Activated CD8-positive, alpha-beta memory T cell treated with anti-CD3 and anti-CD28 coated beads, Interleukin-2, amount 50 U/mL, for 24 hours (primary cell): ENCODE data around the gene APC.

ENCODE experiments used
- DNase-seq: peaks from one replicate; pipeline ENCODE4 v3.0.0-alpha.2; 2020; ENCODE audit errors: extremely low read depth

APC gene

DNA sequence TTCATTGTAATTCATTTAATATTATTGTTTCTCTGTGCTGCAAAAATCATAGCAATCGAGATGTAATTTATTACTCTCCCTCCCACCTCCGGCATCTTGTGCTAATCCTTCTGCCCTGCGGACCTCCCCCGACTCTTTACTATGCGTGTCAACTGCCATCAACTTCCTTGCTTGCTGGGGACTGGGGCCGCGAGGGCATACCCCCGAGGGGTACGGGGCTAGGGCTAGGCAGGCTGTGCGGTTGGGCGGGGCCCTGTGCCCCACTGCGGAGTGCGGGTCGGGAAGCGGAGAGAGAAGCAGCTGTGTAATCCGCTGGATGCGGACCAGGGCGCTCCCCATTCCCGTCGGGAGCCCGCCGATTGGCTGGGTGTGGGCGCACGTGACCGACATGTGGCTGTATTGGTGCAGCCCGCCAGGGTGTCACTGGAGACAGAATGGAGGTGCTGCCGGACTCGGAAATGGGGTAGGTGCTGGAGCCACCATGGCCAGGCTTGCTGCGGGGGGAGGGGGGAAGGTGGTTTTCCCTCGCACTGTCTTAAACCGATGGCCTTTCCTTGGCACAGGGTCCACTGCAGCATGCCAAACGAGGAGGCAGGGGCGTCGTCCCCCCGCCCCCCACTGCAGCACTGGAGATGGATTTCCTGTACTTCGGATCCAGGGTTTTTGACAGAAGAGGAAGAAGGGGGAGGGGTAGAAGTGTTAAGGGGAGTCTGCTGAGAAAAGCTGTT is at the start of gene APC:
APC (plus strand) TSS at position 423 of the 728 bp plus-strand sequence. CDS start 17,006 bp downstream, outside the sequence.
- DNase-seq: peak; percentile 58

DNA sequence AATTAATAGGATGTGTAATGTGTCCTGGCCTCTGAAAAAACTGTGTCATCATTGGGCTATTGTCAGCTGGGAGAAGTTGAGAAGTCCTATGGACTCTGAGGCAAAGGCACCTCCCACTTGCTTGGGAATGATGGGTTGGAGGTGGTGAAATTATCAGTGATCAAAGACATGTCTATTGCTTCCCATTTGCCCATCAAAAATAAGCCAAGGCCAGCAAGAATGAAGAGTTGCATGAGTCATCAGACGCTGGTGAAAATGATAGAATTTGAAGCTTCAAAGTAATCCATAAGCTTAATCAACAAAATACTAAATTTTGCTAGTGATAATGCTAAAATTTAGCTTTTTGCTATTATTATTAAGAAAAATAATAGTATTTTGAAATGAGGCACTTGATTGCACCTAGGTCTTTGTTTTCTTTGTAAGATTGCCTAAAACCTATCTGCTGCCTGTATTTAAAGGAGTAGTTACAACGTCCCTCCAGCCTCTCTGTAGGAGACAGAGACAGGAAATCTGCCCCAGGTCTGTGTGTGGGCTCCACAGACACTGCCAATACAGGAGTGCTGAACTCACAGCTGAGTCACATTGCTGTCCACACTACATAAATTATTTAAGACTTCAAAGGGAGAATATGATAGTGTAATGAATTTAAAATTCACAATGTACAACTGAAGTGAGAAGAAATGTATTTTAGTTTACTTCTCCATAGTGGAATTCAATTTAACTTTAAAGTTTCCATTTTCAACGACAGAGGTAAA is 48.4 kb upstream of the APC start:
- no peak for DNase-seq

DNA sequence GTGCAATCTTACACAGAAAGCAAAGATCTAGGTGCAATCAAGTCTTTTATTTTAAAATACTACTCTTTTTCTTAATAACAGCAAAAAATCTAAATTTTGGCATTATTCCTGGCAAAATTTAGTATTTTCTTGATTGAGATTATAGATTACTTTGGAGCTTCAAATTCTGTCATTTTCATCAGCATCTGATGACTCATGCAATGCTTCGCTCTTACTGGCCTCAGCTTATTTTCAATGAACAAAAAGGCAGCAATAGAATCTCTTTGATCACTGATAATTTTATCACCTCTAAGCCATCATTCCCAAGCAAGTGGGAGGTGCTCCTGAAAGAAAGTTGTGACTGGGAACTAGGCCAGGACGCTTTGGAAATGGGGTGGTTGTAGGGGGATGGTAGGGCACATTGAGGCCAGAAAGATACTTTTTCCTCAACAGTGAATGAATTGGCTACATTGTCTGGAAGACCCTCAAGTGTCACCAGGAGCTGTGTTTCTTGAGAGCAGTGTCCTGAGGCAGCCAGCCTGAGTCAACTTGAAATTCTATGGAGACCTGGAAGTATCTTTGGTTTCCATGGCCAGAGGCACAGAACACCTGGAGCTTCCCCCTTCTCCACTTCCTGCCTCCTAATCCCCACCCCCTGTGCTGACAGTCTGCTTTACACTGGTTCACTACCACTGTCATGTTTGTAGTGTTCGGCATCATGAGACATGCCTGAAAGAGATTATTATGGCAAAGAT is 46.9 kb upstream of the APC start:
- DNase-seq: no peak

DNA sequence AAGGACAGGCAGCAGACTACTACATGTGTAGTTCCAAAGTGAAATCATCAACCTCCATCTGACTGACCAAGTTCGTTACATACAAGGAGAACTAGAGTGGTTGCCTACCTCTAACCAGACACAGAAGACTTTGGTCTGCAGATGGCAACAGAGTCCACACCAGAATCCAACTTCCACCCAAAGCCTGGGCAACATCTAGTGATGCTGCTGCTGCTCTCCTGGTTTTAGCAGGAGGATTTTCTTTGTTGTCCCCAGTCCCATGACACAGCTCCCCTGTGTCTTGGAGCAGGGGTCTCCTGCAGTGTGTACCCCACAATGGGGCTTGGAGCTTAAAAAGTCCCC is 46.4 kb upstream of the APC start:
- no peak for DNase-seq

DNA sequence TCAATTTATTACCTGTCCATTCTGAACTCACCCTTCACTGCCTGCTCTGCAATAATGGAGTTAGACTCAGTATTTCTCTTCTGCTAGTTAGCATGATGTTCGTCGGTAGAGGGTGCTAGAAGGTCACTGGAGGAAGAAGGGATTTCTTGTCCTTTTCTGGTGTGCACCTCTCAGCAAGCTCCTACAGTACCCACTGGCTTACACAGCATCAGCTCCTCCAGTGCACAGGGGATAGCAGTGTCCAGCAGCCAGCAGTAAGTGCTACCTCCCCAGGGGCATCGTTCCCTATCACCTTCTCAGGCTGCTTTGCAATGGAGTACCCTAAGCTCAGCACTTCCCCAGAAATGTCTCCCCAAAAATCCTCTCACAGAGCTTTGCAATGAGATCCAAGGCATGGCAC is 45.9 kb upstream of the APC start:
- DNase-seq: no peak

DNA sequence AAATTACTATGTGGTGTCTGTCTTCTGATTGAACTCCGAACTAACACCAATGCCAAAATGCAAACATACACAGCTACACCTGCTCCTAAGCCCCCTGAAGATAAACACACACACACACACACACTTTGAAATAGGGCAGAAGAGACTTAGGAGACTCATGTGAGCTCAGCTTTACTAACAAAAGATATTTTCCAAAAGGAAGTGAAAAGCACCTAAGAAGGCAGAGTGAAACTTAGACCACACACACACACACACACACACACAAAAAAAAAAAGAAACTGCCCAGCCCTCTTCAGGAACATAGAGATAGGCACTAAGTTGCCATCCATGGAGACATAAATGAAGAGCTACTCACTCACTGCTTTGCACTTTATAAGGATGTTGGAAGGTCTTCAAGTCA is 45.2 kb upstream of the APC start:
- DNase-seq: no peak

DNA sequence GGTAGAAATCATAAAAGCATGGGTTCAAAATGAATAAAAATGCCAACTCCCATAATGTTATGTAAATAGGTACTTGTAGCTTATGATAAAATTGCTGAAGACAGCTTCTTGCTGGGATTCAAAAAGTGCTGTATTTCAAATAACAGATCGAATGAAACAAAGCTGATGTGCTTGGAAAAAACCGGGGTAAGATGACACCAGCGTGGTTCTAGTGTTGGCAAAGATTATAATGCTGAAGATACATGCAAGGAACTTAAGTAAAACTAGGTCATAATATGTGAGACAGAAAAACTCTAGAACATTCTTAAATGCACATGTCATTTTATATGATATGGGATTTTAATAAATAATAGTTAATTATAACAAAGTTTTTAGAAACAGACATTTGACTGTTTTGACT is 44.4 kb upstream of the APC start:
- no peak for DNase-seq

DNA sequence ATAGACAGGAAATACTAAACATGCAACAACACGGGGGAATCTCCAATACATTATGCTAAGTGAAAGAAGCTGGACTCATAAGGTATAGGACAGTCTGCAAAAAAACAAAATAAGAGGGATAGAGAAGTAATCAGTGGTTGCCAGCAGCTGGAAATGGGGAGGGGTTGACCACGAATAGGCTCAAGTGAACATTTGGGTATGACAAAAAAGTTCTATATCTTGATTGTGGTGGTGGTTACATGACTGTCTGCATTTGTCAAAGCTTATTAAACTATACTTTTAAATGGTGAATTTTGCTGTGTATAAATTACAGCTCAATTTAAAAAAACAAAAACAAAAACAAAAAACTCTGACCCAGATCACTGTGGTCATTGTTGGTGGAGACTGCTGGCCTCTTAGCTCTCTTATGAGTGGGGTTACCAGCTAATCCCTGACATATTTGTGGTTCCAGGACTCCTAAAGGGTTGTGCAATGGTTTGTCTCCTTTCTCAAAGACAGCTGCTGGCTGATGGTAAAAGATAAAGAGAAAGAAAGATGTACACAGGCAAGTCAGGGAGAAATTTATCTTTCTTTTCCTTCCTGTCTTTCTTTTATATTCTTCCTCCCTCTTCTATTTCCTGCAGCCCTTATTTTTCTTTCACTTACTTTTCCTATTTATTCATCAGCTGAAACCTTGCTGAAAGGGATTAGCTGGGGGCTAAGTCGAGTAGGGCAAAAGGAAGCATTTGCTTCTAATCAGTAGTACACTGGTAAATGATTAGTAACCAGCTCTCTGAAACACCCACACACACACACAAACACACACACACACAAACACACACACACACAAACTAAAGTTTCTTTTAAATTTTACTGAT is 42.6 kb upstream of the APC start:
- no peak for DNase-seq

DNA sequence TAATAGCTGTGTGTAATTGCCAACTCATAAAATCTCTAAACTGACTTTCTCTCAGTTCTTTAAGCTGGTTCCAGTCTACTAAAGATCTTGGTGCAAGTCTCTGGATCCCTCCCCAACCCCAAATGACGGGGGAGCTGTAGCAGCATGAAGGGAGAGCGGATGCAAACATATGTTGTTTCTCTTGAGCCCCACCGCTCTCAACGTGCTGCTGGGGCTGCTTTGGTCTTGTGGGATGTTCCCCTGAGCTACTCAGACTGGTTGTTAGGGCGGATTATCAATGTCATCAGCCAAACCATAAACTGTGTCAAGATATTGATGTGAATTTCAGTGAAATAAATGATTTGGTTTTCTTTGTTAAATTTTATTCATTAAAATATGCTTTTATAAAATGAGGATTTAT is 40.9 kb upstream of the APC start:
- no peak for DNase-seq

DNA sequence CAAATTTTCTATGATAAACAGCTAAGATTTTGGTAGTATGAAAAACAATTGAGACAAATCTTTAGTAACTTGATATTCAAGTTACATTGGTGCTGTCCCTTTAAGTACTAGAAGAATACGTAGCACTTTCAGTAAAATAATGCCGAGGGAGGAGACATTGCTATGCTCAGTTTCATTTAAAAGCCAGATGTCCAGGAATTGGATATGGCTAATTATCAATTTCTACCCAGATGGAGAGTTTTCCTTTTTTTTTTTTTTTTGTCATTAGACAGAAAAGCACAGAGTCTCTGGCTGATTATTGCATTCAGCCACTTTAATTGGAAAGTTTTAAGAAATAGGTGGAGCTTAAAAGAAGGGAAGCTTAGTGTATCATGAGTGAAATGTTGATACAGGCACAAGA is 40.4 kb upstream of the APC start:
- no peak for DNase-seq

DNA sequence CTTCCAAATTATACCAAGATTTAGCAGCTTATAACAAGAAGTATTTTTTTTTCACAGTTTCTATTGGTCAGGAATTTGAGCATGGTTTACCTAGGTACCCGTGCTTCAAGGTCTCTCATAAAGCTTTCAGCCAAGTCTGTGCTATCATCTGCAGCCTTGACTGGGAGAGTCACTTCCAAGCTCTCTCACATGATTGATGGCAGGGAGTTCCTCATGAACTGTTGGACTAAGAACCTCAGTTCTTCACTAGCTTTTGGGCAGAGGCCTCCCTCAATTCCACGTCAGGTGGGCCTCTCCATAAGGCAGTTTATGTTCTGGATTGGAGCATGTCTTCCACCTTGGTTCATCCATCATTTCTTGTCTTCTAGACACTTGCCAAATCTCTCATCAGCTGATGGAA is 39.9 kb upstream of the APC start:
- DNase-seq: no peak

DNA sequence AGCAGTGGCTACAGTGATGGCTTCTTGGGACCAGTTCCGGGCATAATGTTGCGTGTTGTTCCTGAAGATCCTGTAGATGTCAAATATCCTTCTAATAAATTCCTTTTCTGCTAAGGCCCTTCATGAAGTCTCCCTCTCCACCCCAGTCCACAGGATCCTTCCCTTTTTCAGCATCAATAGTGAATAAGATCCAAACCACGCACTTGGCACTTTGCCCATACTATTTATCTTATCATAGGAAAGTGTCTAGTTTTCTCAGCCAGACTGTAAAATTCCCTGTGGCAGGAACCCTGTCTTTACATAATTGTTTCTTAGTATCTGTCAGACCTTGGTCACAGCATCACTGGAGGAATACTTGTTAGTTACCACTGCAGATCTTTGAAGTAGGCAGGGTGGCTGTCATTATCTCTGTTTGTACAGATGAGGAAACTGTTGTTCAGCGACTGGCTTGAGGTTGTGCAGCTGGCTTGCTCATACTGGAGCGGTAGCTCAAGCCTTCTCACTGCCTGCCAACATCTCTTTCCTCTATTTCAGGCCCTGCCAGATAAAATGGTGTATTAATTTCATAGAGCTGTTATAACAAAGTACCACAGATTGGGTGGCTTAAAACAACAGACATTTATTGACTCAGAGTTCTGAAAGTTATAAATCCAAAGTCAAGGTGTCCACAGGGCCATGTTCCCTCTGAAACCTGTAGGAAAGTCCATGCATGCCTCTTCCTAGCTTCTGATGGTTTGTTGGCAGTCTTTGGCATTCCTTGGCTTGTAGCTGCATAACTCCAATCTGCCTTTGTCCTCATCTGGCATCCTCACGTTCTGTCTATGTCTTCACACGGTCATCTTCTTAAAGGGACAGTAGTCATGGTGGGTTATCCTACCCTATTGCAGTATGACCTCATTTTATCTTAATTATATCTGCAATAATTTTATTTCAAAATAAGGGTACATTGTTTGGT is 33.5 kb upstream of the APC start:
- no peak for DNase-seq

DNA sequence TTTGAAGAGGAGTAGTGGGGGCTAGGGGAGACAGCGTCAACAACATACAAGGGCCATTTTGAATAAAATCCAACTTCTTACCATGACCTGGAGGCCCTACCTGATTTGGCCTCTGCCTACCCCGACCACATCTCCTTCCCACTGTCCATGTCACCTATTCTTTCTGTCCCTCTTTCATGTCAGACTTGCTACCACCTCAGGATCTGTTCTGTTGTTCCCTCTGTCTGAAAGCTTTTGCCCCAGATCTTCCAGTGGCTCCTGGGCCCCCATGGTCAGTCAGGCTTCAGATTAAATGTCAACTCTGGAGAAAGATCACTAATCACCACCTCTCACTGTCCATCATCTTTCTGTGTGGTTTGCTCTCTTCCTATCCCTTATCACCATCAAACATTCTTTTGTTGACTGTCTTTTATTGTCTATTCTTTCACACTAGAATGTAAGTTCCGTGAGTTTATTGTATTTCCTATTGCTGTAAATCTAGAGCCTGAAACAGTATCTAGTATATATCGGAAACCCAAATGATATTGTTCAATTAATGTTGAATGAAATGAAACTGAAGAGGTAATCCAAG is 31.2 kb upstream of the APC start:
- no peak for DNase-seq

DNA sequence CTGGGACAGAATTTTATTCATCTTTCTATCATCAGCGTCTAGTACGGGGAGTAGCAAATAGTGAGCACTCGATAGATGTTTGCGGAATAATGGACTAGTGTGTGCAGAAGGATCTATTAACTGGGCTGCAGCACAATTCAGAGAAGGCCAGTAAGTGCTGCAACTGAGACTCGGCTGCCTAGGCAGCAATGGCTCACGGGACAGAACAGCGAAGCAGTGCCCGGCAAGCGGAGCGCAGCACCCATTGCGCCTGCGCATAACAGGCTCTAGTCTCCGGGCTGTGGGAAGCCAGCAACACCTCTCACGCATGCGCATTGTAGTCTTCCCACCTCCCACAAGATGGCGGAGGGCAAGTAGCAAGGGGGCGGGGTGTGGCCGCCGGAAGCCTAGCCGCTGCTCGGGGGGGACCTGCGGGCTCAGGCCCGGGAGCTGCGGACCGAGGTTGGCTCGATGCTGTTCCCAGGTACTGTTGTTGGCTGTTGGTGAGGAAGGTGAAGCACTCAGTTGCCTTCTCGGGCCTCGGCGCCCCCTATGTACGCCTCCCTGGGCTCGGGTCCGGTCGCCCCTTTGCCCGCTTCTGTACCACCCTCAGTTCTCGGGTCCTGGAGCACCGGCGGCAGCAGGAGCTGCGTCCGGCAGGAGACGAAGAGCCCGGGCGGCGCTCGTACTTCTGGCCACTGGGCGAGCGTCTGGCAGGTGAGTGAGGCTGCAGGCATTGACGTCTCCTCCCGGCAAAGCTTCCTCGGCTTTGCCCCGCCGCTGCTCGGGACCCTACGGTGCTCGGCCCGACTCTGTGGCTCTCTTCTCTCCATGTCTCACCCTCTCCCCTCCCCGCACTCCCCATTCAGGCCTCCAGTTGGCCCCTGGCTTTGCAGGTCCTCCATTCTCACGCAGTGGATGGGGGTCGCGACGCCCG is 30.2 kb upstream of the APC start:
- DNase-seq: peak; percentile 96

DNA sequence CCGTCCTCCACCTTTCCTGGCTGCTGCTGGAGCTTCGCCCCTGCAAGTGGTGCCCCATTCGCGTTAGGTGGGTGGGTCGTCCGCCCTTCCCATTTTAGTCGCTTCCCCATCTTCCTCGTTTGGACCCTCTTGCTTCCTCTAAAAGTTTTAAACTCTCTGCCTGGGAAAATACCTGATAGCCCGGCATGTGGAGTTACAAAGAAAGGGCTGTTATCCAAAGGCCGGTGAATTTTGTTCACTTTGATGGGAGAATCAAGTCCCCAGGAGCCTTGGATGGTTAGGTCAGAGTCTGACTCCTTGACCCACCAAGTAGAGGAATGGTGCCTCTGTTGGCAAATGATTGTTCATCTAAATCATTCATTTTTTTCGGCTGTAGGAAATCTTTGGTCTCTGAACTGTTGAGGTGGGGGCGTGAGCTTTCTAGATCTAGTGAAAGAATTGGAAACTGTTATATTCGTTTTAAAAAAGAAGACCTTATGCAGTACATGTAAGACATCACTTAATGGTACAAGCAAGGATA is 29.5 kb upstream of the APC start:
- no peak for DNase-seq

DNA sequence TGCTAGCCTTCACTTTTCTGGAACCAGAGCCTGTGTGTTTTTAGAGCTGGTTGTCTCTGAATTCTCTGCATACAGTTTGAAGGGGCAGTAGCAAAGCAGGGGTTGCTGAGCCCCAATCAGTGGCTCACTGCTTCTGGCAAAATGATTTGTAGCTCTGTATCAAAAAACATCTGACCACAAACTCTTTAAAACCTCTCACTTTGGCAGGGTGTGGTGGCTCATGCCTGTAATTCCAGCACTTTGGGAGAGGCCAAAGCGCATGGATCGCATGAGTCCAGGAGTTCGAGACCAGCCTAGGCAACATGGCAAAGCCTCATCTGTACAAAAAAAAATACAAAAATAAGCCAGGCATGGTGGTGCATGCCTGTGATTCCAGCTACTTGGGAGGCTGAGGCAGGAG is 28.3 kb upstream of the APC start:
- no peak for DNase-seq

DNA sequence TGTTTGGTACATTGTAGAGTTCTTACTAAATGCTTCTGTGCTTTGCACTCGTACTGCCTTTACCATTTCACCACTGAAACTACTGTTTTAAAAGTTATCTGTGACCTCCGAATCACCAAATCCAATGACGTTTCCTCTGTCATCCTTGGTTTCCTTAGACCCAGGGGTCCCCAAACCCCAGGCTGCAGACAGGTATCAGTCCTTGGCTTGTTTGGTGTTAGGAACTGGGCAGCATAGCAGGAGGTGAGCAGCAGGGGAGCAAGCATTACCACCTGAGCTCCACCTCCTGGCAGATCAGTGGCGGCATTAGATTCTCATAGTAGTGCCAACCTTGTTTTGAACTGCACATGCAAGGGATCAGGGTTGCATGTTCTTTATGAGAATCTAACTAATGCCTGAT is 26.8 kb upstream of the APC start:
- DNase-seq: no peak

DNA sequence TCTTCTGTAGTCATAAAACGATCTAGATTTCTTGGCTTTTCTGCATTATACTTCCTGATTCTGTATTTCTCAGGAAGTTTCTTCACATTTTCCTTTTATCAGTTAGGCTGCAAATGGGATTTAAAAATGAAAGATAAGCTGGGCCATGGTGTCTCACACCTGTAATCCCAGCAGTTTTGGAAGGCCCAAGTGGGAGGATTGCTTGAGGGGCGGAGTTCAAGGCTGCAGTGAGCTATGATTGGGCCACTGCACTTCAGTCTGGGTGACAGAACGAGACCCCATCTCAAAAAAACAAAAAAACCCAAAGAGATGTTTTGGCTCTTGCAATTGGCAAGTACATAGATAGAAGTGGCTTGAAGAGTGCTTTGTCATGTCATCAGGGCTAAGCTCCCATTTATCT is 26.2 kb upstream of the APC start:
- DNase-seq: no peak

DNA sequence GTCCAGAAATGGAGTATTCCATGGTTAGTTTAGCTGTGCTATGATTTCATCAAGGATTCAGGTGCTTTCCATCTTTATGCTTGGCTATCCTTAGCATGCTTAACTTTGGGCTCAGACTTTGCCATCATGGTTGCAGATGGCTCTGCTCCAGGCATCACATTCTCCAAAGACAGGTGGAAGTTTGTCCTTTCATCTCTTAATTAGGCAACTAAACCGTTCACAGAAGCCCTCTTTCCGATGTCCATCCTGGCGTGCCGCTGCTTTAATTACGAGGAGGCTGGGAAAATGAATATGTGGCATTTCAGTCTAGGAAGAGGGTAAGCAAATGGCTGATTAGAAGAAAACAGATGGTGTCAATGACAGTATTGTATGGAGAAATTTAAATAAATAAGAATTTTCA is 24.5 kb upstream of the APC start:
- no peak for DNase-seq
